HUES48 (cell line): ENCODE data around the gene CHST15.

Experiments used
- H3K27ac ChIP-seq: one replicate; pipeline ENCODE4 v1.7.0; 2013; ENCODE audit warnings: low read depth, low read length, inconsistent platforms
- H3K27me3 ChIP-seq: 2 replicates; pipeline ENCODE4 v1.6.1; 2013; ENCODE audit warnings: mild to moderate bottlenecking, low read length; ENCODE audit not compliant: control insufficient read depth, insufficient read depth
- H3K36me3 ChIP-seq: 2 replicates; pipeline ENCODE4 v1.6.1; 2013; ENCODE audit warnings: low read length; ENCODE audit not compliant: control insufficient read depth, insufficient read depth
- H3K4me1 ChIP-seq: 2 replicates; pipeline ENCODE4 v1.6.1; 2013; ENCODE audit warnings: mild to moderate bottlenecking, low read length; ENCODE audit not compliant: control insufficient read depth, insufficient read depth
- H3K4me3 ChIP-seq: 2 replicates; pipeline ENCODE4 v1.5.1; 2013; ENCODE audit warnings: mild to moderate bottlenecking, low read depth, low read length
- H3K9ac ChIP-seq: 2 replicates; pipeline ENCODE4 v1.6.1; 2013; ENCODE audit warnings: mild to moderate bottlenecking, low read depth, low read length, moderate library complexity
- H3K9me3 ChIP-seq: 2 replicates; pipeline ENCODE4 v1.6.1; 2013; ENCODE audit warnings: low read length; ENCODE audit not compliant: control insufficient read depth, insufficient read depth

The CHST15 gene, protein sequence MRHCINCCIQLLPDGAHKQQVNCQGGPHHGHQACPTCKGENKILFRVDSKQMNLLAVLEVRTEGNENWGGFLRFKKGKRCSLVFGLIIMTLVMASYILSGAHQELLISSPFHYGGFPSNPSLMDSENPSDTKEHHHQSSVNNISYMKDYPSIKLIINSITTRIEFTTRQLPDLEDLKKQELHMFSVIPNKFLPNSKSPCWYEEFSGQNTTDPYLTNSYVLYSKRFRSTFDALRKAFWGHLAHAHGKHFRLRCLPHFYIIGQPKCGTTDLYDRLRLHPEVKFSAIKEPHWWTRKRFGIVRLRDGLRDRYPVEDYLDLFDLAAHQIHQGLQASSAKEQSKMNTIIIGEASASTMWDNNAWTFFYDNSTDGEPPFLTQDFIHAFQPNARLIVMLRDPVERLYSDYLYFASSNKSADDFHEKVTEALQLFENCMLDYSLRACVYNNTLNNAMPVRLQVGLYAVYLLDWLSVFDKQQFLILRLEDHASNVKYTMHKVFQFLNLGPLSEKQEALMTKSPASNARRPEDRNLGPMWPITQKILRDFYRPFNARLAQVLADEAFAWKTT

DNA sequence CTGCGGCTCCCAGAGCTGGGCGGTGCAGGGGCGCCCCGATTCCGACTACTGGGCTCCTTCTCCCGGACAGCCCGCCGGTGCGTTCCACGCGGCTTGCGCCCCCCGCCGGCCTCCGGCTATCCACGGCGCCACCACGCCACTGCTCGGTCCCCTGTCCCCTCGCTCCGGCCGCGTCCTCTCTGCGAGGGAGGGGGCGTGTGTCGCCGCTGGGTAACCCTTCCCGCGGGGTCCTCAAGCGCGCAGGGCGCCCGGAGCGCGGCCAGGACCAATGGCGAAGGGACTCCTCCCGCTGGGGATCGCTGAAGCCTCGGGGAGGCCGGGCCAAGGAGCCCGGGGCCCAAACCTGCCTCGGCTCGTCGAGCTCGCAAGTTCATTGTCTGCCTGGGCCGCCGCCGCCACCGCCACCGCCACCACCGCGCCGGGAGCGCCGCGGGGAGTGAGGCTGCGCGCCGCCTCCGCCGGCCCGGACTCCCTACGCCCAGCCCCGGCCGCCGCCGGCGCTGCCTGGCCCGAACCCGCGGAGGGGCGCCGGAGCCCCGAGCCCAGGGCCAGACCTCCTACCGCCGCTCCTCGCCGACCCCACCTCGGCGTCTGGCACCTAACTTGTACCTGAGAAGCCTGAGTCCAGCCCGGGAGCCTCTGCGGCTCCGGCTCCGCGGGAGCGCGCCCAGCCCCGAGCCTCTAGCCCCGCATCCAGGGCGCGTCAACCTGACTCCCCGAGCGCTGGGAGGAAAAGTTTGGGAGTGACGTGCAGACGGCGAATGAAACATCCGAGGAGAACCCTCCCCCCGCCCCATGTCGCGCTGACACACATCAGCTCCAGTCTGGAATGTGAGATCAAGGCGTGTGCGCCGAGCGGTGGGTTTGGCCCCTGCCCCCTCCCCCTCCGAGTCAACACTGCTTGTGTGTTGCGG, at the start of gene CHST15:
Gene CHST15 (minus strand): TSS at position 739 of the 914 bp plus-strand sequence. CDS start 47,386 bp downstream, outside the sequence.
- Histone ChIP-seq H3K4me3 (peak within 1 kb of the TSS; percentile 74), H3K27ac (peak within 1 kb of the TSS; percentile 55)

DNA sequence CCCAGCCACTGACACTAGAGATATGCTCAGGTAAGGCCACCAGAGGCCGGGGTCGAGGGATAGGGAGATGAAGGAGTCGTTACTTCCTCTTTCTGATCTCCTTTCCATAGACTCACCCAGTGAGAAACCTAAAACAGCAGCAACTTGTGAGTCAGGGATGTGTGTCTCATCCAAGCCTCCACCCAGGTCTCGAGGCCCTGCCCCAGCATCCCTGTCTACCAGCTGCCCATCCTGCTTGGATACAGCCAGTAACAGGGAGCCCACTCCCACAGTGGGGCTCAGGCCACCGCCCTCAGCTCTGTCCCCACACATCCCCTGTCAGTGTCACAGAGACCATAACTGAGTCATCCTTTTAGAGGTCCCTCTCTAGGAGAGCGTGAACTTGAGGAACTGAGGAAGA, 49.6 kb upstream of the CHST15 start:
- Histone ChIP-seq H3K9me3 (no peaks in the 10 kb centered on the region), H3K4me1 (no peaks in the 10 kb centered on the region), H3K27me3 (no peaks in the 10 kb centered on the region), H3K27ac (no peak overlapping the region), H3K36me3 (no peaks in the 10 kb centered on the region), H3K9ac (no peak overlapping the region), H3K4me3 (no peak overlapping the region)

More for the DNA sequence above, at the start of gene CHST15:
- no peaks in the 10 kb centered on the region for H3K9me3 ChIP-seq
- H3K27me3 ChIP-seq: peaks cover 32% of the 10 kb centered on the region
- peaks cover 13% of the 10 kb centered on the region; the same call in 1 of the 2 replicates for H3K4me1 ChIP-seq
- H3K9ac ChIP-seq: peak within 1 kb of the TSS; percentile 63; the same call in 1 of the 2 replicates
- no peaks in the 10 kb centered on the region for H3K36me3 ChIP-seq

DNA sequence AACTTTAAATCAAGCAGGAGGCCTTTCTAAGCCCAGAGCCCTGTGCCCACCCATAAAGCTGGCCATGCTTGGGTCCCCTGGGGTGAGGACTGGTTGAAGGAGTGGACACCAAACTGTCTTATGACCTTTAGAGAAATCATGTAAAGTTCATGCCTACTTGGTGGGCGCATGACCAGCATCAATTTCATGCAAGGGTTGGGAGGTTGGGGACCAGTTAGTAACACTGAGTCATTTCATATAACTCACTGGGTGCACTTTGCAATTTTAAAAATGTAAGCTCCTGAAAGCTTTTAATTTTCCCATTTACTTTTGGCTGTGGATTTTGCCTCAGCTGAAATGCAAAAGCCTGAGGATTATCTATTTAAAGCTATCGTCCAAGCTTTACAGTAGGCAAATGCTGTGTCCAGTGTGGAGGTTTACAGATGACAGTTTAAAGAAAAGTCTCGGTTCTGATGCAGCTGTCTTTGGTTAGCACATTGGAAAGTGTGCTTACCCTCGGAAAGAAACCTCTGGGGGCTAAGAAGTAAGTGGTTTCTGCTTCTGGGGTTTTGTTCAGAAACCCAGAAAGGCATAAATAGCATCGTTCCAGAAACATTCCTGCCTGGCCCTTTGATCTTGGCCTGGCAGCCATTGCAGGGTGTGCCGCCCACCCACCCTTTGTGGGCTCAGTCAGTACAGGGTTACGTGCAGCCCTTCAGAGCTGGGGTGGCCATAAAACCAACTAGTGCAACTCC, 48.8 kb upstream of the CHST15 start:
- H3K9ac ChIP-seq: no peak overlapping the region
- H3K4me1 ChIP-seq: no peaks in the 10 kb centered on the region
- H3K36me3 ChIP-seq: no peaks in the 10 kb centered on the region
- H3K27ac ChIP-seq: no peak overlapping the region
- H3K27me3 ChIP-seq: no peaks in the 10 kb centered on the region
- H3K4me3 ChIP-seq: no peak overlapping the region
- H3K9me3 ChIP-seq: no peaks in the 10 kb centered on the region

DNA sequence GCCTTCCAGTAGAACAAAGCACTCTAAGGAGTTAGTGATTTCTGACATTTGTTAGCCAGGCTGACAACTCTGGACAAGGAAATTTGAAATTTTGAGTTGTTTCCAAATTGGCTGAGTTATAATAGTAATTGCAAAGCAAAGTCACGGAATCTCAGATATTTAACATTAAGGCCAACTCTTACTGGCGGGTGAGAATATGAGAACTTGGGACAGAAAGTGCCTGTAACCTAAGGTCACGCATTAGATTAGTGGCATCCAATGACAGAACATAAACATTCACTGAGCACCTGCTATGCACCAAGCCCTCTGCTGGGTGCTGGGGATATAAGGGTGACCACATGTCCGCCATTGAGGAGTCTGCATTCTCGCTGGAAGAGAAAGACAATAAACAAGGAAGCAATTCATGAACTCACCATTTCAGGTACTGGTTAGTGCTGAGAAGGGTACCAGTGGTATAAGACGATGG, 45.5 kb upstream of the CHST15 start:
- no peaks in the 10 kb centered on the region for H3K9me3 ChIP-seq
- no peaks in the 10 kb centered on the region for H3K27me3 ChIP-seq
- H3K27ac ChIP-seq: no peak overlapping the region
- no peaks in the 10 kb centered on the region for H3K4me1 ChIP-seq
- H3K4me3 ChIP-seq: no peak overlapping the region
- no peaks in the 10 kb centered on the region for H3K36me3 ChIP-seq
- no peak overlapping the region for H3K9ac ChIP-seq

DNA sequence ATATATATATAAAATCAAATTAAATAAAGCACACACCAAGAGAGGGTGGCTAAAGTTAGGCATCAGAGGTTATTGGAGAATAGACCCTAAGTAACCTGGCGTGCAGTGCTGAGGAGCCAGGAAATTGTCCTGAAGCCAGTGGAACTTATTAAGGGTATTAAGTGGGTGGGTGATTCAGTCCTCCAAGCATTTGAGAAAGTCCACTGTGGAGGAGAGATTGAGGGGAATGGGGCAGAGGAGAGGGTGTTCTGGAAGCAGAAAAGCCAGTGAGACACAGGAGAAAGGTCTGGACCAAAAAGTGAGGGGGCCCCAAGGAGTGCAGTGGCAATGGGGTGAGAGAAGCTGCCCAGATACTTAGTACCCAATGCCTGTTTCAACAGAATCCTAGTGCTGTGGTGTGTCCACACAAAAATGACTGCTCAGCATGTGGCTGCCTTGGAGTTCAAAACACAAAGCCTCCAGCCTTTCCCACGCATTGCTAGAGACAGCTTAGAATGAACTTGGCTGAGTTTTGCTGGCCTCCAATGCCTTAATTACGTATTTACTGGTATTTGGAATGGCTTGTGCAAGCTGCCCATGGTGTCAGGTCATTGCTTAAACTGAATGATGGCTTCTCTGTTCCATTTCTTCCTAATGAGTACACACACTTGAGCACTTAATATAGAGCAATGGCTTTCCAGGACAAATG, 44.9 kb upstream of the CHST15 start:
- Histone ChIP-seq H3K27me3 (no peaks in the 10 kb centered on the region), H3K27ac (no peak overlapping the region)

DNA sequence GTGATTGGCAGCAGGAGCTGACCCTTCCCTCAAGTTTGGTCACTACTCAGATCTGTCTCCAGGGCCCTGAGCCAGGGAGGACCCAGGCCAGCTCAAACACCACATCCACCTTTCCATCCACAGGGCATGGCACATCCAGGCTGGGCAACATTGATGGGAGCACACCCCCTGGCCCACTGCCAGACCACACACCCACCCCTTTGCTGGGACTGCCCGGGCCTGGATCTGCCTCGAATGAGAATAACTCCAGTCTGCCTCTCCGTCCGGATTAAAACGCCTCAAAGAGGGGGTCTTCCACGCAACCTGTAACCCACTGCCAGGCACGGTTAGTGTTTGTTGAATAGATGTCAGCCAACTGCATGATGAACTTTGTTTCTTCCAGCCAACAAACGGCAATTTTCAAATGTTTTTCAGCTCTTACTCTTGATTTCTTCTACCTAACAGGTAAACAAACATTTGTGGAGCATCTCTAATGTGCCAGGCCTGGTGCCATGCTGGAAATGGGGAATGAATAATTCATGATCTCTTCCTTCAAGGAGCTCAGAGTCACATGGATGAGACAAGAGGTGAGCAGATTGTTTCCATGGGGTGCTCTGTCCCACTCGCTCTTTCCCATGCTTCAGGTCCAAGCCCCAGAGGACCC, 41.0 kb upstream of the CHST15 start:
- H3K4me1 ChIP-seq: no peaks in the 10 kb centered on the region
- H3K9ac ChIP-seq: no peak overlapping the region
- H3K27ac ChIP-seq: no peak overlapping the region
- no peaks in the 10 kb centered on the region for H3K27me3 ChIP-seq
- no peak overlapping the region for H3K4me3 ChIP-seq
- H3K9me3 ChIP-seq: no peaks in the 10 kb centered on the region
- H3K36me3 ChIP-seq: no peaks in the 10 kb centered on the region

More for the DNA sequence above, 44.9 kb upstream of the CHST15 start:
- Histone ChIP-seq H3K9me3 (no peaks in the 10 kb centered on the region), H3K4me3 (no peak overlapping the region), H3K4me1 (no peaks in the 10 kb centered on the region), H3K9ac (no peak overlapping the region), H3K36me3 (no peaks in the 10 kb centered on the region)

DNA sequence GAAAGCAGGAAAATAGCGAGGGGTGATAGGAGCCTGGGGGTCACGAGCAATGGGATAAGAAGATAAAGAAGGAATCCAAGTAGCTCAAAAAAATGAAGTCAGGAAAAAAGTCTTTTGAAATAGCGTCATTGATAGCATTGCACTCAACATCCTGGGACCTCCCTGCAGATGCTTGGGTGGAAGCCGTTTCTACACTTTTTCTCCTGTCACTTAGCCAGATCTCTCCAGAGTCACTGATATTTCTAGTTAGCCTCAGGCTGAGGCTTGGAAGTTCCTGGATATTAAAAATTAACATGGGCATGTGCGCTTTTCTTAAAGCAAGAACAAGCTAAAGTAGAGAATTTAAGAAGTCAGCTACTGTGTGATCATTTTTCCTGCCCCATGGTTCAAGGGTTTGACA, 39.5 kb upstream of the CHST15 start:
- H3K36me3 ChIP-seq: no peaks in the 10 kb centered on the region
- no peaks in the 10 kb centered on the region for H3K27me3 ChIP-seq
- H3K9me3 ChIP-seq: no peaks in the 10 kb centered on the region
- H3K4me3 ChIP-seq: no peak overlapping the region
- H3K4me1 ChIP-seq: no peaks in the 10 kb centered on the region
- no peak overlapping the region for H3K9ac ChIP-seq
- no peak overlapping the region for H3K27ac ChIP-seq

DNA sequence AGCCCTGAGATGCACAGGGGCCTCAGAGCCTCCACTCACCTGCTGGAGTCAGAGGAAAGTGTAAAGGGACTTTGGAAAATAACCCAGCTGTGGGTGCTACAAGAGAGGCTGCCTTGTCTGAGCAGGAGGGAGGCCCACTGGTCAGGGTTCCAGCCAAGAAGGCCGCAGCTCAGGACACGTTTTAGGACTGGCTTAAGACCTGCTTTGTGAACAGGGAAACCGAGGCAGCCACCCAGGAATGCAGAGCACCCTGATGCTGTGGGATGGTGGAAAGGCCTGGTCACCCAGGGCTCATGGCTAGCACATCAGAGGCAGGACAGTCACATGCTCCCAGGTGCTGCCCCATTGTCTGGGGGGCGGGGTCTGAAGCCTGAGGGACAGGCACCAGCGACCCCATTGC, 38.9 kb upstream of the CHST15 start:
- Histone ChIP-seq H3K9ac (no peak overlapping the region), H3K4me3 (no peak overlapping the region), H3K27me3 (no peaks in the 10 kb centered on the region), H3K36me3 (no peaks in the 10 kb centered on the region), H3K9me3 (no peaks in the 10 kb centered on the region), H3K27ac (no peak overlapping the region), H3K4me1 (no peaks in the 10 kb centered on the region)

DNA sequence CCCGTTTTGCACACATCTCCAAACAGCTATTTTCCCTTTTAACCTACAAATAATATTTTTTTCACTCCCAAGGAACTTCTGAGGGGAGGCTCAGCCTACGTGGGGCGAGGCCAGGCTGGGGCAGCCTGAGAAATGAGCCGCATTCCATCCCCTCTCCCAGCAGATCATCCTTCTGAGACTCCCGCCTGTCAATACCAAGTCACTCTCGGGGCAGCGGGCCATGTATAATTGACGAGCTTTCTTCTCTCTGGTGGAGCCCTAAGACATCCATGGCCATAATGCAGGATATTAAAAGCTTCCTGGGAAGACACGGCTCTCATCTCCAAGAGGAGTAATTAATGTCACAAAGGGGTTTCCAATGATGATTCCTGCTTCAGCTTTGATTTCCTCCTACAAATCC, 37.8 kb upstream of the CHST15 start:
- Histone ChIP-seq H3K36me3 (no peaks in the 10 kb centered on the region), H3K9ac (no peak overlapping the region), H3K4me3 (no peak overlapping the region), H3K4me1 (no peaks in the 10 kb centered on the region), H3K9me3 (no peaks in the 10 kb centered on the region), H3K27ac (no peak overlapping the region), H3K27me3 (no peaks in the 10 kb centered on the region; the same call in 1 of the 2 replicates)
